Spleen (tissue), 11 donors: ENCODE measurements around the gene PCDHGA2. TPM values are rescaled to one million over a fixed set of nuclear protein-coding genes. Genes with fewer than 3 reads are reported as not detected.
A peak's percentile ranks its signal among the peaks of the same experiment; 100 is the strongest.
"Not testable (repeated sequence)": the region's sequence is repeated elsewhere in the genome, so short reads cannot be mapped to it uniquely, and the experiment has no call there.

Experiments
- DNase-seq: peaks from one replicate; pipeline ENCODE4 v3.0.0-alpha.2; 2020
- H3K27ac ChIP-seq, 8 donors: fragments of 200-600 bp; sonication (generic) in 7 of 8; 1 replicate in 4 of 8; 2 replicates in 4 of 8; pipeline versions ENCODE4 v1.5.0 to v1.8.0; 2016 to 2021; ENCODE audit warnings: inconsistent platforms in 4 of 8, mild to moderate bottlenecking in 4 of 8, moderate library complexity in 1 of 8
- H3K27me3 ChIP-seq, 7 donors: fragments of 200-600 bp; sonication (generic) in 6 of 7; replicated peaks in 1 of 7; 1 replicate in 4 of 7; 2 replicates in 3 of 7; pipeline versions ENCODE4 v1.5.0 to v1.8.0; 2016 to 2021; ENCODE audit warnings: inconsistent platforms in 3 of 7, mild to moderate bottlenecking in 1 of 7
- H3K36me3 ChIP-seq, 6 donors: fragments of 200-600 bp; sonication (generic) in 5 of 6; 1 replicate in 4 of 6; 2 replicates in 2 of 6; pipeline versions ENCODE4 v1.5.0 to v1.8.0; 2016 to 2021; ENCODE audit warnings: inconsistent platforms in 2 of 6
- H3K4me1 ChIP-seq, 6 donors: fragments of 200-600 bp; sonication (generic) in 5 of 6; 1 replicate in 3 of 6; 2 replicates in 3 of 6; pipeline versions ENCODE4 v1.5.0 to v1.8.0; 2016 to 2021; ENCODE audit warnings: inconsistent platforms in 3 of 6
- H3K4me3 ChIP-seq, 8 donors: fragments of 200-600 bp; sonication (generic) in 7 of 8; 1 replicate in 4 of 8; 2 replicates in 4 of 8; pipeline versions ENCODE4 v1.5.0 to v1.8.0; 2016 to 2021; ENCODE audit warnings: inconsistent platforms in 4 of 8, mild to moderate bottlenecking in 4 of 8, moderate library complexity in 2 of 8
- H3K9me3 ChIP-seq, 8 donors: fragments of 200-600 bp; sonication (generic) in 7 of 8; 1 replicate in 4 of 8; 2 replicates in 4 of 8; pipeline versions ENCODE4 v1.5.0 to v1.8.0; 2016 to 2021; ENCODE audit warnings: inconsistent platforms in 4 of 8
- CTCF ChIP-seq, 11 experiments: fragments of 200-600 bp in 7 of 11; fragments of 450-650 bp in 4 of 11; sonication (generic) in 4 of 11; IDR thresholded peaks in 8 of 11; conservative IDR thresholded peaks in 3 of 11; 1 replicate in 7 of 11; 2 replicates in 4 of 11; pipeline versions ENCODE4 v1.4.0 to v1.8.0; 2016 to 2021; ENCODE audit warnings: antibody characterized with exemption in 11 of 11, inconsistent platforms in 4 of 11, mild to moderate bottlenecking in 1 of 11
- POLR2A ChIP-seq, 3 donors: fragments of 450-650 bp; IDR thresholded peaks; one replicate each; pipeline ENCODE4 v1.5.1; 2017; ENCODE audit warnings: antibody characterized with exemption in 3 of 3, mild to moderate bottlenecking in 1 of 3
- POLR2AphosphoS5 ChIP-seq, 3 donors: sonication (generic); formaldehyde crosslinking; IDR thresholded peaks; one replicate each; pipeline ENCODE4 v1.5.1; 2017; ENCODE audit warnings: antibody characterized with exemption in 3 of 3
- WGBS, 5 donors: extraction: QIAGEN DNeasy Blood & Tissue Kit in 3 of 5; methylation state at CpG; one replicate each; pipeline versions ENCODE4 v1.1.5 to v1.1.7; 2013 to 2018; 5-methylcytosine and 5-hydroxymethylcytosine counted together
- intact Hi-C: fragments of 100-400 bp; cut with DNase I; formaldehyde crosslinking; loops from one replicate; pipeline ENCODE4 v1.15.0; 2023; ENCODE audit warnings: low total_unique reads
- polyA plus RNA-seq, 3 donors: library from polyadenylated mRNA; stranded (reverse); fragments of 200-250 nt; gene quantifications; one replicate each; pipeline ENCODE4 v1.2.1, GENCODE V29; 2013
- total RNA-seq, 7 donors: library from RNA; depleted of rRNA in 3 of 7; stranded (reverse); fragments of >200 nt in 3 of 7; fragmentation: NEBNext Ultra II Directional in 4 of 7; extraction: Animal tissue kit (Norgen Biotek cat#: 25700) in 4 of 7; gene quantifications; one replicate each; pipeline versions ENCODE4 v1.1.0 to v1.2.1, GENCODE V29; 2016 to 2021
- donor health status: healthy with polysubstance abuse.
- donor health status: DM: no; HTN: no; CAD: no; lungs with moderate emphysema.
- donor health status: DM: no; HTN: no; CAD: no.
- donor health status: Bipolar disorder and iron deficiency.
- donor health status: healthy.
- donor health status: DM: no; HTN: no; CAD: no.
- donor health status: DM: yes; HTN: yes; CAD: no.

PCDHGA2 gene
- total and polyA plus RNA-seq, 10 donors: 0.04 to 3.9 (median 1.4) TPM

DNA sequence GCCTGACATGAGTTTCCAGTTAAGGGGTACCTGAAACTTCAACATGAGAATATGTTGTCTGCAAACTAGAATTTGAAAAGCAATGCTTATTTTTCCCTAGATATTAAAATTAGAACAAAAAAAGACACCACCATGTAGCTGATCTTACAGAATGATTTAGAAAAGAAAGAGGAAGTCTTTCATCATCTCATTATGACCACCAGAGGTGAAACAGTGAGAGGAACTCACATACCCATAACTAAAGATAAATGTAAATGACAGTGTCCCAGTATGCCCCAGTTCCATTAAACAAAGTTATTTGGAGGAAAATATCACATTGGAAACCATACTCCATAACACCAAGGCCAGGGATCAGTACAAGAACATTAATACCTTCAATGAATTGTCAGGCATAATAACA, 24.8 kb upstream of the PCDHGA2 start:
- intact Hi-C loops: no loop called here
- Histone ChIP-seq H3K27ac (no peak overlapping the region), H3K4me1 (peaks cover 0 to 2% (median 0%) of the 10 kb centered on the region in 6 donors), H3K36me3 (peaks cover 5 to 89% (median 28%) of the 10 kb centered on the region in 6 donors), H3K9me3 (peaks cover 48 to 100% (median 100%) of the 10 kb centered on the region in 8 donors), H3K27me3 (no peaks in the 10 kb centered on the region), H3K4me3 (no peak overlapping the region)
- DNase-seq: no peak
- TF ChIP-seq POLR2AphosphoS5 (IDR thresholded peaks at IDR 0.05) (no peak), POLR2A (IDR thresholded peaks at IDR 0.05) (no peak), CTCF (IDR thresholded peaks at IDR 0.05 in 8 of 11, conservative IDR thresholded peaks at IDR 0.05 in 3 of 11) (no peak)

- intact Hi-C loops, H3K27ac ChIP-seq, H3K27me3 ChIP-seq, H3K4me3 ChIP-seq, DNase-seq: not testable (repeated sequence)
- WGBS, 5 donors: 89 to 97% (median 91%) methylated on average over 4 of the region's 4 CpGs
- H3K36me3 ChIP-seq: peaks cover 9 to 81% (median 38%) of the 10 kb centered on the region in 6 donors
- H3K9me3 ChIP-seq: peaks cover 54 to 94% (median 92%) of the 10 kb centered on the region in 8 donors
- peaks cover 4 to 22% (median 11%) of the 10 kb centered on the region in 6 donors for H3K4me1 ChIP-seq
These were observed 21.6 kb upstream of the PCDHGA2 start for GRCh38 chr5:141316963-141317362.

- DNase-seq: no peak
- Histone ChIP-seq H3K27me3 (no peaks in the 10 kb centered on the region), H3K36me3 (peaks cover 9 to 58% (median 38%) of the 10 kb centered on the region in 6 donors), H3K9me3 (peaks cover 43 to 94% (median 92%) of the 10 kb centered on the region in 8 donors), H3K27ac (no peak overlapping the region), H3K4me3 (peak overlapping the region in 2 of 8 donors; percentile 49 to 82), H3K4me1 (peaks cover 4 to 22% (median 11%) of the 10 kb centered on the region in 6 donors)
- WGBS, 5 donors: 95 to 99% (median 98%) methylated on average over 6 of the region's 6 CpGs
- no peak for TF ChIP-seq POLR2AphosphoS5 (IDR thresholded peaks at IDR 0.05)
- TF ChIP-seq CTCF (IDR thresholded peaks at IDR 0.05 in 8 of 11, conservative IDR thresholded peaks at IDR 0.05 in 3 of 11): no peak
- intact Hi-C loops: no loop called here
These were observed 19.4 kb upstream of the PCDHGA2 start for GRCh38 chr5:141319202-141319601.

GRCh38 chr5:141319699-141320098, 18.9 kb upstream of the PCDHGA2 start:
- intact Hi-C loops: no loop called here
- H3K36me3 ChIP-seq: peaks cover 9 to 53% (median 38%) of the 10 kb centered on the region in 6 donors
- peaks cover 4 to 22% (median 11%) of the 10 kb centered on the region in 6 donors for H3K4me1 ChIP-seq
- TF ChIP-seq CTCF (IDR thresholded peaks at IDR 0.05 in 8 of 11, conservative IDR thresholded peaks at IDR 0.05 in 3 of 11): no peak
- no peak for TF ChIP-seq POLR2AphosphoS5 (IDR thresholded peaks at IDR 0.05)
- TF ChIP-seq POLR2A (IDR thresholded peaks at IDR 0.05): no peak
- H3K27me3 ChIP-seq: no peaks in the 10 kb centered on the region
- peak overlapping the region; percentile 49 to 82 (median 66) for H3K4me3 ChIP-seq
- DNase-seq: no peak
- 76 to 82% (median 79%) methylated on average over 5 of the region's 5 CpGs for WGBS, 5 donors
- peaks cover 41 to 94% (median 92%) of the 10 kb centered on the region in 8 donors for H3K9me3 ChIP-seq
- peak overlapping the region in 4 of 8 donors; percentile 93 to 98 (median 96) for H3K27ac ChIP-seq
